Osteoblast (primary cell): Measurements from ENCODE around the gene HK3. TPM values are rescaled to one million over a fixed set of nuclear protein-coding genes. Genes with fewer than 3 reads are reported as not detected.

ENCODE experiments used
- DNase-seq: peaks from one replicate; pipeline ENCODE4 v3.0.0; 2011; ENCODE audit warnings: low spot score, mixed read lengths; ENCODE audit not compliant: insufficient read length; ENCODE audit errors: missing footprints
- H2AFZ ChIP-seq: 2 replicates; pipeline ENCODE4 v1.6.0; 2011; ENCODE audit warnings: mild to moderate bottlenecking, low read length
- H3K27ac ChIP-seq: 2 replicates; pipeline ENCODE4 v1.5.1; 2011; ENCODE audit warnings: mild to moderate bottlenecking, low read depth, low read length, moderate library complexity
- H3K27me3 ChIP-seq: 2 replicates; pipeline ENCODE4 v1.6.0; 2012; ENCODE audit warnings: mild to moderate bottlenecking, control low read depth, inconsistent platforms, low read length, moderate library complexity; ENCODE audit not compliant: insufficient read depth
- H3K36me3 ChIP-seq: 2 replicates; pipeline ENCODE4 v1.5.1; 2011; ENCODE audit warnings: mild to moderate bottlenecking, low read length, control low read depth, moderate library complexity; ENCODE audit not compliant: insufficient read depth
- H3K4me1 ChIP-seq: 2 replicates; pipeline ENCODE4 v1.5.1; 2011; ENCODE audit warnings: mild to moderate bottlenecking, low read length, control low read depth, moderate library complexity; ENCODE audit not compliant: insufficient read depth
- H3K4me2 ChIP-seq: 2 replicates; pipeline ENCODE4 v1.6.0; 2011; ENCODE audit warnings: mild to moderate bottlenecking, low read length; ENCODE audit not compliant: insufficient read depth
- H3K4me3 ChIP-seq: fragments of 200-600 bp; sonication (generic); 3 replicates; pipeline ENCODE4 v1.5.1; 2012; ENCODE audit warnings: mild to moderate bottlenecking, low read length, inconsistent platforms; ENCODE audit not compliant: insufficient read depth
- H3K79me2 ChIP-seq: 2 replicates; pipeline ENCODE4 v1.6.0; 2012; ENCODE audit warnings: mild to moderate bottlenecking, low read length, control low read depth, inconsistent platforms; ENCODE audit not compliant: insufficient read depth
- H3K9me3 ChIP-seq: 2 replicates; pipeline ENCODE4 v1.5.1; 2011; ENCODE audit warnings: low read depth, low read length, control low read depth
- H4K20me1 ChIP-seq: 2 replicates; pipeline ENCODE4 v1.6.0; 2012; ENCODE audit warnings: mild to moderate bottlenecking, low read length, control low read depth; ENCODE audit not compliant: insufficient read depth
- CTCF ChIP-seq: IDR thresholded peaks from 2 replicates; pipeline ENCODE4 v1.5.1; 2011; ENCODE audit warnings: mild to moderate bottlenecking, low read depth, low read length, moderate library complexity; ENCODE audit errors: extremely low read depth
- total RNA-seq: library from RNA; depleted of rRNA; stranded (reverse); fragments of >200 nt; gene quantifications from 2 replicates; pipeline ENCODE4 v1.2.3, GENCODE V29; 2012

The HK3 gene
- total RNA-seq, 1 donor, result 1.8 TPM

GRCh38 chr5:176901260-176902101, 2.3 kb upstream of the HK3 start:
- no peak for DNase-seq
- no peak overlapping the region for H2AFZ ChIP-seq
- H3K4me3 ChIP-seq, result no peak overlapping the region
- H3K4me1 ChIP-seq, result no peaks in the 10 kb centered on the region
- H4K20me1 ChIP-seq, result no peaks in the 10 kb centered on the region
- H3K36me3 ChIP-seq, result peaks cover 41% of the 10 kb centered on the region
- no peak overlapping the region for H3K27ac ChIP-seq
- H3K4me2 ChIP-seq, result no peak overlapping the region
- TF ChIP-seq CTCF, result no peak
- no peaks in the 10 kb centered on the region for H3K79me2 ChIP-seq
- H3K9me3 ChIP-seq, result no peaks in the 10 kb centered on the region
- H3K27me3 ChIP-seq, result no peaks in the 10 kb centered on the region

DNA sequence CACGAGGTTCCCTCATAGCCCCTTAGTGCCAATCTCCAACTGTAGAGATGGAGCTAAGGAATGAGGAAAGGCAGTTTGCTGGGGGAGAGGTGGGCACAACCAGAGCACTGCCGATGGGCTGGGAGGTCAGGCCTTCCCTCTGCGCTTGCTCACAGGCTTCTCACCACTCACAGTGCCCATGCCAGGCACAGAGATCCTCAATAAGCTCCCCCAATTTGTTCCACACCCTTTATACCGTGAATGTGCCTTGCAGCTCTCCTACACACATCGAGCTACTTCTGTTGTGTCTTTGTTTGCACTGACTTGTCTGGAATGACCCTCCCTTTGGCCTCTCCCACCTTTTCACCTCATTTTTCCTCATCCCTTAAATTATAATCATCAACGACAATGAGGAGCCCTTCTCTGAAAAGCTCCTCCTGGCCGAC, 1.6 kb upstream of the HK3 start:
- Histone ChIP-seq H2AFZ (no peak overlapping the region), H3K27ac (no peak overlapping the region), H3K4me2 (no peak overlapping the region), H3K27me3 (no peaks in the 10 kb centered on the region), H3K36me3 (peaks cover 35% of the 10 kb centered on the region), H4K20me1 (no peaks in the 10 kb centered on the region), H3K79me2 (no peaks in the 10 kb centered on the region), H3K4me3 (no peak overlapping the region), H3K4me1 (no peaks in the 10 kb centered on the region), H3K9me3 (no peaks in the 10 kb centered on the region)
- TF ChIP-seq CTCF, result no peak
- DNase-seq, result no peak

DNA sequence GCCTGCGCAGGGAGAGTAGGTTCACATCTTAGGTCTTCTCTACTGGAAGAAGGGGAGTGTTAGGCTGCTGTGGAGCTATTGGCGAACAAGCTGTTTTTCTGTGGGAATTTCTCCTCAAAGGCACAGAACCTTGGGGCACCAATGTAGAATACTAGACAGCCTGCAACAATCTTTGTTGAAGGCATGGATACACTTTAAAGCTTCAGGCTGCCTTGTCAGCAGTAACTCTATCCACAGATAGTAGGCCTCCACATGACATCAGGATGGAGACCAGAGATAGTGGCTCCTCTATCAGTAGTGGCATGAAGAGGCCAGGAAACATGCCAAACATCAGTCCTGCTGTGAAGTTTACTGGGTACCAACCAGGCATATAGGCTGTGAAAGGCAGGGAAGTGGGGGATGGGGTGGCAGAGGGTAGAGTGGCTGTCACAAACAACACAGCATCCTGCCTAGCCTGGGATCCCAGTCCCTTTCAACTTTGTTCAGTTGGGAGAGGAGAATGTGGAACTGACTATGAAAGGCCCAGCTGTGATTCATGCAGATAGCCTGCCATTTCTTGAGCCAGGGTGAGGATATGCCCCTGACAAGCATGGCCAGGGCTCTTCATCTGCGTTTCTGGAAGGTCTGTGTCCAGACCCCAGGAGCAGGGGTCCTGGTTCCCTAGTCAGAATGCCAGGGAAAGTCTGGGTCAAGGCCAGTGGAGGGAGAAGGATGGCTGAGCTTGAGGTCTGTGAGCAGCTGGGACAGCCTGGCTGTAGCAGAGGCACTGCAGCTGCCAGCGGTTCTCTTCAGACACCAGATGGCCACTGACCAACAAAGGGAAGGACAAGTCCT, 1.0 kb upstream of the HK3 start:
- Histone ChIP-seq H3K27ac (no peak overlapping the region), H2AFZ (no peak overlapping the region), H3K36me3 (peaks cover 28% of the 10 kb centered on the region), H3K27me3 (no peaks in the 10 kb centered on the region), H3K4me3 (no peak overlapping the region), H3K4me1 (no peaks in the 10 kb centered on the region), H3K9me3 (no peaks in the 10 kb centered on the region), H3K4me2 (no peak overlapping the region), H3K79me2 (no peaks in the 10 kb centered on the region), H4K20me1 (no peaks in the 10 kb centered on the region)
- DNase-seq, result peak; percentile 62
- TF ChIP-seq CTCF, result no peak

DNA sequence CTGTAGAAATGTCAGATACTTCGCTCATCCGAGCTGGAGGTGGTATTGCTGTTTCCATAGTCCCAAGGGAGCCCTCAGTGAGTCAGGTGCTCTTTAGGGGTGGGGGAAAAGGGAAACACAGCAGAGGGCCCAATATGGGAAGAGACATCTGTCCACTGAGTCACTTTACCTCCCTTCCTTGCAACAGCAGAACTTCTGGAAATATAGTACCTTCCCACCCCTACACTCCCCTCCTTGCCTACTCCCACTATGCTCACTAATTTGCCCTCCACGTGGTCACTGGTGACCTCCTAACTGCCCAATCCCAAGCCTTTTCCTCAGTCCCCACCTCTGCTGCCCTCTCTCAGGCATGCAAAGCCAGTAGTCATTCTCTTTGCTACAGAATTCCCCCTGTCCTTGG, 1.9 kb downstream of the HK3 start:
- H3K4me1 ChIP-seq, result no peaks in the 10 kb centered on the region

More for the DNA sequence above, 1.9 kb downstream of the HK3 start:
- peak; percentile 49 for DNase-seq
- H4K20me1 ChIP-seq, result no peaks in the 10 kb centered on the region
- H2AFZ ChIP-seq, result no peak overlapping the region
- no peak overlapping the region for H3K4me2 ChIP-seq
- no peak for TF ChIP-seq CTCF
- no peak overlapping the region for H3K4me3 ChIP-seq
- H3K27me3 ChIP-seq, result no peaks in the 10 kb centered on the region
- peaks cover under 1% of the 10 kb centered on the region for H3K36me3 ChIP-seq
- H3K79me2 ChIP-seq, result no peaks in the 10 kb centered on the region
- no peaks in the 10 kb centered on the region for H3K9me3 ChIP-seq
- no peak overlapping the region for H3K27ac ChIP-seq
